Kidney (tissue), 14 donors: ENCODE data around the gene FAM219A. TPM values are rescaled to one million over a fixed set of nuclear protein-coding genes. Genes with fewer than 3 reads are reported as not detected.

Source experiments
- DNase-seq, 5 donors: peaks; one replicate each; pipeline ENCODE4 v3.0.0-alpha.2; 2013 to 2020
- FAIRE-seq: peaks from 2 replicates; lab custom pipeline; 2012; peaks lifted over from hg19 to GRCh38; lab: Jason Lieb, UNC
- H3K27ac ChIP-seq, 2 donors: one replicate each; pipeline ENCODE4 v1.7.0; 2013; ENCODE audit warnings: low read depth in 2 of 2, low read length in 2 of 2, inconsistent platforms in 1 of 2
- H3K27me3 ChIP-seq: one replicate; pipeline ENCODE4 v1.7.1; 2013; ENCODE audit warnings: low read length, inconsistent platforms; ENCODE audit not compliant: control insufficient read depth, insufficient read depth
- H3K36me3 ChIP-seq, 3 donors: one replicate each; pipeline versions ENCODE4 v1.7.0 to v1.7.1; 2013; ENCODE audit warnings: low read length in 3 of 3, control low read depth in 1 of 3, inconsistent platforms in 1 of 3; ENCODE audit not compliant: insufficient read depth in 3 of 3, control insufficient read depth in 2 of 3
- H3K4me1 ChIP-seq, 3 donors: one replicate each; pipeline versions ENCODE4 v1.7.0 to v1.7.1; 2013; ENCODE audit warnings: low read length in 3 of 3, inconsistent platforms in 1 of 3, low read depth in 1 of 3; ENCODE audit not compliant: control insufficient read depth in 2 of 3, insufficient read depth in 2 of 3
- H3K4me3 ChIP-seq, 3 donors: one replicate each; pipeline versions ENCODE4 v1.7.0 to v1.8.1; 2013; ENCODE audit warnings: low read length in 3 of 3, control low read depth in 1 of 3, inconsistent platforms in 1 of 3
- H3K9ac ChIP-seq, 3 donors: one replicate each; pipeline versions ENCODE4 v1.7.0 to v1.7.1; 2013; ENCODE audit warnings: low read length in 3 of 3, control low read depth in 1 of 3, inconsistent platforms in 1 of 3
- H3K9me3 ChIP-seq, 3 donors: one replicate each; pipeline versions ENCODE4 v1.7.0 to v1.7.1; 2013; ENCODE audit warnings: low read length in 3 of 3, control low read depth in 1 of 3, inconsistent platforms in 1 of 3; ENCODE audit not compliant: control insufficient read depth in 2 of 3, insufficient read depth in 1 of 3
- CTCF ChIP-seq: IDR thresholded peaks from 3 replicates; pipeline ENCODE4 v1.5.1; 2012; ENCODE audit warnings: mild to moderate bottlenecking, moderate library complexity, borderline replicate concordance; ENCODE audit not compliant: insufficient read depth; ENCODE audit errors: extremely low read depth
- intact Hi-C: fragments of 100-400 bp; cut with DNase I; formaldehyde crosslinking; loops from one replicate; pipeline ENCODE4 v1.11.1; 2022
- polyA plus RNA-seq: library from polyadenylated mRNA; stranded (reverse); fragments of 350-450 nt; fragmentation: Illumina TruSeq; extraction: RNeasy Lipid Tissue Mini Kit (QIAGEN cat#74804); gene quantifications from one replicate; pipeline ENCODE4 v1.2.3, GENCODE V29; 2014; ENCODE audit warnings: low read depth, low replicate concordance; ENCODE audit not compliant: insufficient read depth
- total RNA-seq: library from RNA; stranded (reverse); fragmentation: NEBNext Ultra II Directional; extraction: Animal tissue kit (Norgen Biotek cat#: 25700); gene quantifications from one replicate; pipeline ENCODE4 v1.2.1, GENCODE V29; 2021
- donor health status: control.
- donor health status: control.
- donor health status: control.
- donor health status: control.
- donor health status: control.
- donor health status: DM: yes; HTN: yes; CAD: no.
- donor health status: Normal renal cell carcinoma (clear cell type).

Gene FAM219A
- total and polyA plus RNA-seq, 2 donors from 2014 or later: 8.7 to 21.1 TPM

GRCh38 chr9:34382054-34382453, 76.3 kb downstream of the FAM219A start:
- Histone ChIP-seq H3K36me3 (no peaks in the 10 kb centered on the region), H3K4me3 (no peak overlapping the region), H3K9me3 (no peaks in the 10 kb centered on the region), H3K27me3 (no peaks in the 10 kb centered on the region), H3K27ac (no peak overlapping the region), H3K4me1 (peaks cover 0 to 14% (median 6%) of the 10 kb centered on the region in 3 donors), H3K9ac (no peak overlapping the region)
- TF ChIP-seq CTCF: no peak
- DNase-seq (no peak), FAIRE-seq (no peak)
- intact Hi-C loops: no loop called here

DNA sequence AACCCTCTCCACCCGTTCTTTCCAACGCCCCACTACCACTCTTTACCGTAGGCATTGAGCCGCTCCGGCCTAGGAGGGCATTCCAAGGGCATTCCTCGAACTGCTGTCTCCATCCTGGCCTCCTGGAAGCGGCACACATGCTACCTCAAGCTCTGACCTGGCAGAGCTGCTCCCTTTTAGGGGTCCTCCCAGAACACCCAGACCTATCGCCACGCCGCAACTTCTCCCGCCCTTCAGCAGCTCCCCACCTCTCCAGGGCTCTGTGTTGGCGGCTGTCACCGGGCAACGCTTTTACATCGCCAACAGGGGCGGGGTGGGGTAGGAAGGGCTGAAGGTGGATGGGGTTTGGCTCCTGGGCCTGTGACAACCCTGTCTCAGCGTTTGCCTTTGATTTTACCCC, 77.0 kb downstream of the FAM219A start:
- Histone ChIP-seq H3K27ac (peak overlapping the region in 1 of 2 donors; percentile 54), H3K4me3 (peak overlapping the region; percentile 32 to 74 (median 46)), H3K36me3 (no peaks in the 10 kb centered on the region), H3K27me3 (no peaks in the 10 kb centered on the region), H3K9me3 (no peaks in the 10 kb centered on the region), H3K4me1 (peaks cover 0 to 14% (median 6%) of the 10 kb centered on the region in 3 donors), H3K9ac (peak overlapping the region in 1 of 3 donors; percentile 80)
- DNase-seq (peak in 1 of 5 donors; percentile 23), FAIRE-seq (no peak)
- TF ChIP-seq CTCF: no peak
- intact Hi-C loops: no loop called here

GRCh38 chr9:34380511-34381315, 77.7 kb downstream of the FAM219A start:
- Histone ChIP-seq H3K27ac (peak overlapping the region; percentile 8 to 54), H3K36me3 (no peaks in the 10 kb centered on the region), H3K9ac (peak overlapping the region in 1 of 3 donors; percentile 80), H3K4me3 (peak overlapping the region; percentile 32 to 74 (median 46)), H3K9me3 (no peaks in the 10 kb centered on the region), H3K27me3 (no peaks in the 10 kb centered on the region), H3K4me1 (peaks cover 0 to 14% (median 6%) of the 10 kb centered on the region in 3 donors)
- no peak for TF ChIP-seq CTCF
- DNase-seq (peak; percentile 79 to 92 (median 81)), FAIRE-seq (no peak)
- intact Hi-C loops: no loop called here
